A549 (cell line): Measurements from ENCODE around the gene GAS5.

ENCODE experiments used
- CTCF ChIP-seq: fragments of >200 bp; sonication (Bioruptor Twin); formaldehyde crosslinking; IDR thresholded peaks from 3 replicates; pipeline ENCODE4 v1.5.1; 2016
- MAFK ChIP-seq: fragments of 450-650 bp; IDR thresholded peaks from 2 replicates; pipeline ENCODE4 v1.6.1; 2014; ENCODE audit not compliant: partially characterized antibody

- TF ChIP-seq MAFK (no peak), CTCF (no peak; the same call in 2 of the 3 replicates)
Measured at GRCh38 chr1:173869021-173869359, 1.2 kb upstream of the GAS5 start.
